Fibroblast of lung (primary cell): ENCODE results near the gene EVPL. TPM values are rescaled to one million over a fixed set of nuclear protein-coding genes. Genes with fewer than 3 reads are reported as not detected.

ENCODE experiments used
- DNase-seq, 2 donors: peaks; one replicate each; pipeline versions ENCODE4 v3.0.0 to v3.0.0-alpha.2; 2010; ENCODE audit warnings: low read depth in 2 of 2
- H2AFZ ChIP-seq: 2 replicates; pipeline ENCODE4 v1.5.1; 2012; ENCODE audit warnings: low read length, control low read depth, inconsistent platforms
- H3K27ac ChIP-seq: 2 replicates; pipeline ENCODE4 v1.5.1; 2011; ENCODE audit warnings: low read length, control low read depth; ENCODE audit not compliant: insufficient read depth
- H3K27me3 ChIP-seq: 2 replicates; pipeline ENCODE4 v1.5.1; 2011; ENCODE audit warnings: mild to moderate bottlenecking, low read length; ENCODE audit not compliant: control insufficient read depth, insufficient read depth
- H3K36me3 ChIP-seq: 2 replicates; pipeline ENCODE4 v1.5.1; 2011; ENCODE audit warnings: low read length; ENCODE audit not compliant: control insufficient read depth, insufficient read depth
- H3K4me1 ChIP-seq: 2 replicates; pipeline ENCODE4 v1.5.1; 2011; ENCODE audit warnings: low read length; ENCODE audit not compliant: control insufficient read depth, insufficient read depth; ENCODE audit errors: extremely low read depth
- H3K4me2 ChIP-seq: 2 replicates; pipeline ENCODE4 v1.5.1; 2011; ENCODE audit warnings: low read length, control low read depth; ENCODE audit not compliant: insufficient read depth; ENCODE audit errors: extremely low read depth
- H3K4me3 ChIP-seq, 4 experiments: fragments of 200-600 bp in 1 of 4; sonication (generic) in 1 of 4; replicated peaks in 1 of 4; 2 replicates each; pipeline ENCODE4 v1.5.1; 2011 to 2016; ENCODE audit warnings: low read length in 4 of 4, low read depth in 3 of 4, mild to moderate bottlenecking in 3 of 4, control low read depth in 2 of 4, inconsistent platforms in 1 of 4, mixed read lengths in 1 of 4; ENCODE audit not compliant: insufficient read depth in 1 of 4; ENCODE audit errors: control extremely low read depth in 1 of 4
- H3K79me2 ChIP-seq: 2 replicates; pipeline ENCODE4 v1.5.1; 2012; ENCODE audit warnings: mild to moderate bottlenecking, low read length, inconsistent platforms; ENCODE audit not compliant: control insufficient read depth, insufficient read depth
- H3K9ac ChIP-seq: 2 replicates; pipeline ENCODE4 v1.5.1; 2011; ENCODE audit warnings: mild to moderate bottlenecking, low read length, control low read depth; ENCODE audit not compliant: insufficient read depth
- H3K9me3 ChIP-seq: 2 replicates; pipeline ENCODE4 v1.5.1; 2012; ENCODE audit warnings: low read depth, low read length; ENCODE audit not compliant: control insufficient read depth, insufficient read depth
- H4K20me1 ChIP-seq: 2 replicates; pipeline ENCODE4 v1.5.1; 2011; ENCODE audit warnings: low read length; ENCODE audit not compliant: control insufficient read depth, insufficient read depth; ENCODE audit errors: extremely low read depth
- CTCF ChIP-seq, 2 donors: IDR thresholded peaks in 1 of 2; conservative IDR thresholded peaks in 1 of 2; 1 replicate in 1 of 2; 2 replicates in 1 of 2; pipeline ENCODE4 v1.5.1; 2011 to 2012; ENCODE audit warnings: low read length in 2 of 2, control low read depth in 1 of 2, inconsistent platforms in 1 of 2, low read depth in 1 of 2, mild to moderate bottlenecking in 1 of 2
- EZH2 ChIP-seq: IDR thresholded peaks from 2 replicates; pipeline ENCODE4 v1.5.1; 2012; ENCODE audit warnings: low read length, control low read depth, mild to moderate bottlenecking; ENCODE audit errors: missing control alignments
- polyA plus RNA-seq, 2 donors: library from polyadenylated mRNA; depleted of rRNA in 1 of 2; stranded (reverse) in 1 of 2; unstranded in 1 of 2; fragments of >200 nt; gene quantifications; 2 replicates each; pipeline ENCODE4 v1.2.1, GENCODE V29; 2011 to 2012; ENCODE audit warnings: missing spikeins in 1 of 2
- total RNA-seq: library from RNA; depleted of rRNA; stranded (reverse); fragments of >200 nt; gene quantifications from 2 replicates; pipeline ENCODE4 v1.2.1, GENCODE V29; 2014

Gene EVPL
- total and polyA plus RNA-seq, 2 donors (not counting 1 experiment from before 2014, with no cell fraction given): not detected

GRCh38 chr17:75994802-75995370 is 32.2 kb downstream of the EVPL start:
- no peak overlapping the region for H2AFZ ChIP-seq
- TF ChIP-seq EZH2: no peak
- no peak for TF ChIP-seq CTCF (conservative IDR thresholded peaks at IDR 0.05 in 1 of 2, IDR thresholded peaks at IDR 0.05 in 1 of 2; ENCODE audit: low read depth in 1 of 2, low read length in 2 of 2)
- DNase-seq: no peak
- H4K20me1 ChIP-seq: no peaks in the 10 kb centered on the region
- no peak overlapping the region for H3K27ac ChIP-seq
- no peaks in the 10 kb centered on the region for H3K27me3 ChIP-seq
- no peak overlapping the region for H3K9ac ChIP-seq
- H3K36me3 ChIP-seq: no peaks in the 10 kb centered on the region
- no peak overlapping the region for H3K4me2 ChIP-seq
- no peaks in the 10 kb centered on the region for H3K9me3 ChIP-seq
- no peak overlapping the region for H3K4me3 ChIP-seq
- H3K4me1 ChIP-seq: no peaks in the 10 kb centered on the region
- H3K79me2 ChIP-seq: no peaks in the 10 kb centered on the region

DNA sequence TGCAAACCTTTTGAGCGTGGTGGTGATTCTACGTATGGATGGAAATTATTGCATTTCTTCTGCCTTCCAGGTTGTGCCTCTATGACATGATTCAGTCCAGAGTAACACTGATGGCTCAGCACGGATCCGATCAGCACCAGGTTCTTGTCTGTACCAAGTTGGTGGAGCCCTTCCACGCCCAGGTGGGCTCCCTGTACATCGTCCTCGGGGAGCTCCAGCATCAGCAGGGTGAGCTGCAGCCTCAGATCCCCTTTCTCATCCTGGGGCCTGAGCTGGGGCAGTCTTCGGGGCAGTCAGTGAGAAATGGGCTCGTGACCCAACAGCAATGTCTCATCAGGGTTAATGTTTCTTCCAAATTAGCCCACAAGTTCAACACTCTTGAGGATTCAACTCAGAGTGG is 35.7 kb downstream of the EVPL start:
- no peaks in the 10 kb centered on the region for H3K4me1 ChIP-seq
- H3K27ac ChIP-seq: no peak overlapping the region
- H3K4me3 ChIP-seq: no peak overlapping the region
- TF ChIP-seq EZH2: no peak
- TF ChIP-seq CTCF (conservative IDR thresholded peaks at IDR 0.05 in 1 of 2, IDR thresholded peaks at IDR 0.05 in 1 of 2; ENCODE audit: low read depth in 1 of 2, low read length in 2 of 2): no peak
- H3K9me3 ChIP-seq: no peaks in the 10 kb centered on the region
- no peaks in the 10 kb centered on the region for H4K20me1 ChIP-seq
- no peak overlapping the region for H3K9ac ChIP-seq
- H3K79me2 ChIP-seq: no peaks in the 10 kb centered on the region
- H2AFZ ChIP-seq: no peak overlapping the region
- H3K4me2 ChIP-seq: no peak overlapping the region
- no peak for DNase-seq
- H3K27me3 ChIP-seq: no peaks in the 10 kb centered on the region
- H3K36me3 ChIP-seq: no peaks in the 10 kb centered on the region

GRCh38 chr17:75987041-75987440 is 40.1 kb downstream of the EVPL start:
- H3K4me3 ChIP-seq: no peak overlapping the region
- TF ChIP-seq EZH2 (no peak), CTCF (conservative IDR thresholded peaks at IDR 0.05 in 1 of 2, IDR thresholded peaks at IDR 0.05 in 1 of 2; ENCODE audit: low read depth in 1 of 2, low read length in 2 of 2) (no peak)
- H3K4me2 ChIP-seq: no peak overlapping the region
- peaks cover 5% of the 10 kb centered on the region for H3K4me1 ChIP-seq
- no peaks in the 10 kb centered on the region for H3K79me2 ChIP-seq
- H3K9me3 ChIP-seq: no peaks in the 10 kb centered on the region
- no peaks in the 10 kb centered on the region for H3K36me3 ChIP-seq
- no peaks in the 10 kb centered on the region for H4K20me1 ChIP-seq
- H3K9ac ChIP-seq: no peak overlapping the region
- H3K27me3 ChIP-seq: no peaks in the 10 kb centered on the region
- no peak overlapping the region for H2AFZ ChIP-seq
- no peak overlapping the region for H3K27ac ChIP-seq
- no peak for DNase-seq
